Left renal cortex interstitium (tissue), 4 donors: ENCODE data around the gene SOX9. TPM values are rescaled to one million over a fixed set of nuclear protein-coding genes. Genes with fewer than 3 reads are reported as not detected.

ENCODE experiments used
- DNase-seq, 4 donors: peaks; one replicate each; pipeline ENCODE4 v3.0.0-alpha.2; 2013; ENCODE audit warnings: low read depth in 4 of 4, low spot score in 2 of 4, missing footprints in 1 of 4
- polyA plus RNA-seq, 4 donors: library from polyadenylated mRNA; unstranded; fragments of 120-200 nt; gene quantifications; one replicate each; pipeline ENCODE4 v1.2.1, GENCODE V29; 2013; ENCODE audit not compliant: insufficient read length in 4 of 4

Gene SOX9
- polyA plus RNA-seq, 4 donors: 17.7 to 21.8 (median 20.1) TPM

DNA sequence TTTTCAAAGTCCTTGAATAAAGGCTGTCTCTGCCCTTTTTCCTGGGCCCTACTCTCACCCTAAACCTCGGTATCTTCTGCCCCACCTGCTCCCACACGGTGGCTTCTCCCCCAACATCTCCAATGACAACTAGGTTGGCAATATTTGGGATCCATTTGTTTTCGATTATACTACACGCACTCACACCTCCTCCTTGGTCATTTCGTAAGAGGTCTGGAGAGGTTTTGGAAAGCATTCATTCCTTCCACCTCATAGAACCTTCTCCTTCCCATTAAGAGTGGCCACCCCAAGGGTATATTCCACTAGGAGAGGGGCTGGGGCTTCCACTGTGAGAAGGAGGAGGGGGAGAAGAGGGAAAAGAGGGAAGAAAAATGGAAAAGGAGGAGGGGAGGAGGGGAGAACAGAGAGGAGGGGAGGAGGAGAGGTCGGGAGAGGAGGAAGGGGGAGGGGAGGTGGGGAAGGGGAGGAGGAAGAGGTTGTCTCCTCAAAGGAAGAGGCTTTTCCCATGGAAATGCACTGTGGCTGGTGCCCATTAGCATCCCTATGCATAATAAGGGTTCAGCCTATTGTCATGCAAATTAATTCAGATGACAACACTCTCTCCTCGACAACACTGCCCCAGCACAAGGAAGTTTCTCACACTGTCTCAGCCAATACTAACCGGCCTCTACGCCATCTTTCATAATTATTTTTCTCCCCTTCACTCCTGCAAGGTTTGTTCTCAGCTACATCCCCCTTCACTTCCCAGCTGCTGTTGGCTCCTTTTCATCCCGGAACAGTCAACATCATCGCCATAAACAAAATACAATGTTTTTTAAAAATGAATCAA is 30.0 kb downstream of the SOX9 start:
- DNase-seq: no peak

DNA sequence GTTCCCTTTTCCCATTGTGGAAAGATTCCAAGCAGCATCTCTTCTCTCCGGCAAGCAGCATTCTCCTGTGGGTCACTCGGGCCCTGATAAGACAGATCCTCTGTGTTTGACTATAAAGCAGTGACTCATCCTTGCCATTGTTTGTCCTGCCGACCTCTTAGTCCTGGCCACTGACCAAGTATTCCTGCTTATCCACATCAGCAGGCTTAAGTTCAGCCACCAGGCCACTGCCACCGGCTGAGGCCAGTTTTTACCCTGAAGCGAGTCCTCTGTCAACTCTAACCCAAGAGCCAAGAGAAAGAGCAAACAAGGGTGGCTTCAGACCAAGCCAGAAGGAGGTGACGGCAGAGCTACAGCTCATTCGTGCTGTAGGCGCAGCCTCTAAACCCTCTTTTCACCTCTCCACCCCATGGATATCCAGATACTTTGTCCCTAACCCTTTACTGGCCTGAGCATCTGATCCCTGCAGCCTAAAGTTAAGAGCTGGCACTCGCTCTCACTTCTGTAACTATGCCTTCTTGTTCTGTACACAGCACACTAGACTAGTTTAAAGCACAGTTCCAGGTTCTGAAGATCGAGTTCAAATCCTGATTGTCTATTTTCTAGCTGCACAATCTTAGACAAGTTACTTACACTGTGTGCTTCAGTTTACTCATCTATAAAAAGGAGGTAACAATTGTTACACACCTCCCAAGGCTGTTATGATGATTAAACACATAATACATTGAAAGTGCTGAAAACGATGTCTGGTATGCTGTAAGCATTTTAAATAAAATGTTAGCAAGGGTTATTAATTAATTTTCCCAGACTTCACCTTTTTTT is 31.0 kb downstream of the SOX9 start:
- DNase-seq: no peak

DNA sequence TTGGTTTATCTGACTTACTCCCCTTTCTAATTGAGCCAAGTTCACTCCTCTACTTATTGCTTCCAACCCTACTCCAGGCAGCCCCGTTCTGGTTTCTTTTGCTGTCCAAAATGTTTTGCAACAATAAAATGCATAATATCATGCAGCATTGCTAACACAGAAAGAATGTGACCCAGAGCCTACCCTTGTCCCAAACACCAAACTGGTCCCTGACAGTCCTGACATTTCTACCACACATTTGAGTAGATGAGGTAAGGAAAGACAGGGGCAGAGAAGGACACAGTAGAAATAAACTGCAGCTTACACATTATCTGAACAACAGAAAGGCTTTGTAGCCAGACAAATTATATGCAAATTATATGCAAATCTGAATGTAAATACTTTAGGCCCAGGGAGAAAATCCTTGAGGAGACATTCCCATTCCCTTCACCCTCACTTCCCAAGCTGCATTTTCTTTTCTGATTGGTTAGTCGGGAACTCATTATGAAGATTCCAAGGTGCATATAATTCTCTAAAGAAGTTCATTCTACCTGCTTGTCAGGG is 31.6 kb downstream of the SOX9 start:
- DNase-seq: no peak

DNA sequence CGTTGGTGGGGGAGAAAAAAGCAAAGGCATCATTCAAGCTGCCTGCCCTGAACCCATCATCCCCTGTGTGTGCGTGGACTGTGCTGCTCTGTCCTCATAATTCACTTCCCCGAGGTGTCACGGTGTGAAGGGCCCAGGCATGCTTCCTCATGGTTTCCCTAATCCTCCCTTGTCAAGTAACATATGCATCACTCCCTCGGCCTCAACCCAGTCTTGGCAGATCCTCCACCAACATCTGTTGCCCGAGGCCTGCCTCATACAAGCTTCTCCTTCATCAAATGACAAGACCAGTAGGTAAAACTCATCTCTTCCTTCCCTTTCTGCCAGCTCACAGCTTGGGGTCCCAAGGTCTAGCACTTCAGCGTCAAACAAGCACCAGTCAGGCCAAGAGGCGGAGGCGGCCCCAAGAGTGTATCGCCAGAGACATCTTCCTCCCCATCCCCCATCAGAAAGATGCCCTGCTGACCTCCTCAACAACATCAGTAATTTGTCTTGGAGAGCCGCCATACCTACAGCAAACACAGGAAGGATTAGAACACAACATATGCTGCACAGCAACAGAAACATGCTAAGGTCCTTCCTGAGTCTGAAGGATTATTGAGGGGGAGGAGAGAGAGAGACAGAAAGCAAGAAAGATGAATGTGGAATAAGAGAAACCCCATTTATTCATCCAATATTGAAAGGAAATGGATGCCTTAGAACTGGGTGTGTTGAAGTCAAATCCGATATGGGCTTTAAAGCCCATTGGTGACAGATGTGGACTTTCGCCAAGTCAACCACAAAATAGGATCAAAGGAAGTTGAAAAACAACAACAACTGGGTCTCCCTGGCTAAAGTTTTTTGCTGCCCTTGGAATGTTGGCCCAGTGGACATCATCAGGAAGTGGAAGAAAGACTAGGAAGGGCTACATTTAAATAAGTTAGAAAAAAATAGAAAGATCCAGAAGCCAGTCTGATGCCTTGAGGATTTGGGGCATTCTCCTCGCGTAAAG is 38.4 kb downstream of the SOX9 start:
- no peak for DNase-seq

DNA sequence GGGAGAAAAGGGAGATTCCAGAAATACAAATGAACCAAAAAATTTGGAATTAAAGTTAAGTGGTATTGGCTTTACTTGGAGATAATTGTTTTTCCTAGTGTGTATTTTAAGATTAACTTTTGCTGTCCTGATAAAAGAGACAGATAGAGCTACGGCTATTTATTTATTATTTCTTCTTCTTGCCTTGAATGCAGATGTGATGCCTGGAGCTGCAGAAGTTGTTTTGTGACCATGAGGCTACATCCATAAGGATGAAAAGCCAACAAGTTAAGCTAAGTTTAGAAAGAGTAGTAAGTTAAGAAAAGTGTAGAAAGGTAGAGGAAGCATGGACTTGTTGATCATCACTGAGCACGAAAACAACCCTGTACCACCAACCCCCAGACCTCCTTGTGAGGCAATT is 41.7 kb downstream of the SOX9 start:
- DNase-seq: no peak

DNA sequence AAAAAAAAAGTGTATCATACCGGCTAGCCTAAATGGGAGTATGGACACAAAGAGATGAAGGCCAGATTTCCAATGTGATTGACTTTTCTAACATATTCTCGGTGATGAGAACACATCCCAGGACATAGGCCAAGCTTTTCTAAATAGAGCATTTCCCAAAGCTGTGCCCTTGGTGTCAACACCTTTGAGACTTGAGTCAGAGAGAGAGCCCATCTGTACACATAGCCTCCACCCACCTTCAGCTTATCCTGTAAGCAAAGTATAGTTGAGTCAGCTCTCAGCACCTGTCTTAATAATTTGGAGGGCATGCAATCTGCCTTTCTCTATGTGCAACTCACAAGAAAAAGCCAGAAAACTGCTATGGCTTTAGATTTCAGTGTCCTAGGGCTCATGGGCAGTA is 42.7 kb downstream of the SOX9 start:
- no peak for DNase-seq

DNA sequence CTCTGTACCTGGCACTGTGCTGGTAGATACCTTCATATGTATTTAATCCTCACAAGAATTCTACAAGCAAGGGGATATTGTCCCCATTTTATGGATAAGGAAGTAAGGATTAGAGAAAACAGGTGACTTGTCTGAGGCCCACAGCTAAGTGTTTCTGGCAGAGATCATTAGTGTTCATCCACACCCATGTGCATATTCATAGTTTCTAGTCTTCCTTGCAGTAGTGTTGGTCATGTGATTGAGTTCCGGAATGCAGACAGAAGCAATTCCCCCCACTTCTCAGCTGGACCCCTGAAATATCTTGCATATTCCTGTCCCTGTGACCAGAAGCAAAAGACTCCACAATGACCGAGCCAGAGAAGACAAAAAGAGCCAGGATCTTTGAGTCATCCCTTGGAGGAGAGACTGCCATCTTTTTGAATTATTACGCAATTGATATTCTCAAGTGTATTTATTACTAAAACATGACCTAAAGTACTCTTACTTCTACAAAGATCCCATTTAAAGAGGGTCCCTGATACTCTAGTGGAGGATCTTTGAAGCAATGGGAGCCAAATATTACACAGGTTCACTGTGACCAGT is 43.4 kb downstream of the SOX9 start:
- DNase-seq: no peak

DNA sequence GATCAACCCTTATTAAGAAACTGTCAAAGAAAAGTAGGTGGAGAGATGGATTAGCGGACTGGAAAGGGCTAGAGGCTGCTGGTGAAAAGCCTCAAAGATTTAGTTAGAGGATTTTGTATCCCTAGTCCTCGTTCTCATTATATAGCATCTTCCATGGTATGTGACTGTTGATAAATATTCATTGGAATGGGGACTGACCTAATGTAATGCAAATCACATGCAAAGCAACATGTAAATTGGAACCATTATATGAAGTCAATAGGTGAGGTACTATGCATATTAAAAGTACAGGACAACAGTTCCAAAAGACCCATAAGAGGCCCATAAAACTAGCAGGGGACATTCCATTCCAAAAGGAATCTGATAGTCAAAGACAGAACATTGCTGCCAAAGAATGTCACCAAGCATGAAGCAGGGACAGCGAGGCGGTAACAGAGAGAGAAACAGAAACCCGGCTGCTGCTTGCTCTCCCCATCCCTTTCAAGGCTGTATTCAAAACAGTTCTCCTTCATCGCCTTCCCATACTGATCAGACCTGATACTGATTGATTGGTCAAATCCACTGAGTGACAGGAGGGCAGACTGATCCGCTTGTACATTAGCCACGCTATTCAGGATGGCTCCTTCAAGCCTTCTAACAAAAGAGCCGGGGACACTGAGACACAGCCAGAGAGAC is 44.5 kb downstream of the SOX9 start:
- DNase-seq: no peak

DNA sequence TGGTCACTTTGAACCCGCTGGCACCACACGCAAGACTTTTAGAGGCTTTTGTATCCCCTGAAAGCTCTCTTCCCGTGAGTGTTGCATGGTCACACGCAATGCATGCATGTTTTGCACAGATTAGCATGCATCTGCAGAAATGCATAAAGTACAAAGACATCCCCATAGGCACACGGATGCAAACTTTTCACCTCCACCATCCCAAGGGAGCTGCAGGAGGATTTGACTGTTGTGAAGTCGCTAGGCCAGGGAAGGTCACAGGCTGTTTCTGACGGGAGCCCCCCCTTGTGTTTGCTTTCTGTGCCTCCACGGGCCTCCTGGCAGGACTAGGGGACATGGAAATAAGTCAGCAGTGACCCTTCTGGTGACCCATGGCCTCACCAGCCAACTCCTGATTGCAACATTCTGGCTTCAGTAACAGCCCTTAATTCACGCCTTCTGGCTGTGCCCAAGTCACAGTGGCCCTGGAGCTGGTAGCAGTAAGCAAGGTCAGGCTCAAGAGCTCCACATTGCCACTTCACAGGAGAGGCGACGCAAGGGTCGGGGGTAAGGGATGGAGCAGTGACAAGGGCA is 45.1 kb downstream of the SOX9 start:
- DNase-seq: no peak

DNA sequence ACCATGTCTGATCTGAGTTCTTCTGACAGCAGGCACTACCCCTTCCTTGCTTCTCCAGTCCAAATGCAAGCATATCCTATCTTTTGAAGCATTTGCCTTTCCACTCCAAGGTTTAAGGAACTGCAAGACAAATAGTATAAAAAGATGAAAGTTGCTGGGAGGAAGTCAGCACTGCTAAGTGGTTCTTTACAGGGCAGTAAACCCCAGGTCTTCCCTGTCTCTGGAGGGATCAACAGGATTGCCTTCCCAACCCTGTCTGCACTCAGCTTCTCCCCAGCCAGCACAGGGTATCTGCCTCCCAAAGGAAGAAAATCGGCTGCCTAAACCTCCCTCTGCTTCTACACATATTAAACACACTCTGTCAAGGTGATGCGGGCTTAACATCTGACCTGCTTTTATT is 46.8 kb downstream of the SOX9 start:
- no peak for DNase-seq

DNA sequence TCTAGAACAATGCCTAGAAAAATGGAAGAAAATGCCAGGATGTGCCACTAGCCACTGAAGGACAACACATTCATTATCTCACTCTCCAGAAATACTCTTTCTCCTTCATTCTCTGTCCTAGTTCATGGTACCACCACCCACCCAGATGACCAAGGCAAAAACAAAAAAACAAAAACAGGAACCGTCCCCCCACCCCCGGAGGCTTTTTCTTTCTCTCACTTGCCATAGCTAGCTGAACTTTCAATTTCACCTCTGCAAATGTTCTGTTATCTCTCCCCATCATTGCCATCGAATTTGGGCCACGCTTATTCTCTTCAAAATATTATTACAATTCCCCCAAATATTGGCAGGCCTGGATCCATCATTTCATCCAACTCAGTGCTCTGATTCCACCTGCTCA is 49.0 kb downstream of the SOX9 start:
- no peak for DNase-seq

DNA sequence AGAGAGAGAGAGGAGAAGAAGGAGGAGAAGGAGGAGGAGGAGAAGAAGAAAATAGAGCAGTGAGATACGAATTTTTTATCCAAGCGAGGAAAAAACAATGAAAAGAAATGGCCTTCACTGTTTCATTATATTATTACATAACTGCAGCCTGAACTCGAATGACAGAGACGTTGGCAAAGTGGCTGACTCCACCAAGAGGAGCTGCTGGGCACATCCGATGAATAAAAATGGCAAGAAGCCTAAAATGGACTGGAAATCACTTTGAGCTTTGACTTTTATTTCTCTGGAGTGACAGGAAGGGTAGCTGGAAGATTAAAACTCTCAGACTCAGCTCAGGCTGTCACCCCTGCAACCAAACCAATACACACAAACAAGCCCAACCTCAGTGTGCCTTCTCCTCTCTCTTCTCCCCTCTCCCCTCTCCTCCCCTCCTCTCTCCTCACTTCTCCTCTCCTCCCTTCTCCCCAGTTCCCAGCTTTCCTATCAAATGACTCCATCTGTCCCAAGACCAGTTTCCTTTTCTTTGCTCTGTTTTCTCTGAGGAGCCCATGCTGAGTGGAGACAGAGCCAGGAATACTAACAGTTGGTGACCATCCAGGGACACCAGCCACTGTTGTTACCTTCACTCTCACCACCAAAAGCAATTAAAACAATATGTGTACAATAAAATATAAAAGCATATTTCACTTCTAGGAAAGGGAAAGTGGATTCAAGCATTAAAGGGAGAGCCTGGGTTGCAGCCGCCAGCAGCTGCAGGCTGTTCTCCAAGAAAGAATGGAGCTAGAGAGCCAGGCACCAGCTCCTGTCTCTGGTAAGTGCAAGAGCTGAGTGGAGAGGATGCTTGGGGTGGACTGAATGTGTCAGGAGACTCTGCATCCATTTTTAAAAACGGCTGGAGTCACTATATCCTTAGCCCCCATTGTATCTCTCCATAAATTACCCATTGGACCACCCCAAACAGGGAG is 51.2 kb downstream of the SOX9 start:
- DNase-seq: no peak

DNA sequence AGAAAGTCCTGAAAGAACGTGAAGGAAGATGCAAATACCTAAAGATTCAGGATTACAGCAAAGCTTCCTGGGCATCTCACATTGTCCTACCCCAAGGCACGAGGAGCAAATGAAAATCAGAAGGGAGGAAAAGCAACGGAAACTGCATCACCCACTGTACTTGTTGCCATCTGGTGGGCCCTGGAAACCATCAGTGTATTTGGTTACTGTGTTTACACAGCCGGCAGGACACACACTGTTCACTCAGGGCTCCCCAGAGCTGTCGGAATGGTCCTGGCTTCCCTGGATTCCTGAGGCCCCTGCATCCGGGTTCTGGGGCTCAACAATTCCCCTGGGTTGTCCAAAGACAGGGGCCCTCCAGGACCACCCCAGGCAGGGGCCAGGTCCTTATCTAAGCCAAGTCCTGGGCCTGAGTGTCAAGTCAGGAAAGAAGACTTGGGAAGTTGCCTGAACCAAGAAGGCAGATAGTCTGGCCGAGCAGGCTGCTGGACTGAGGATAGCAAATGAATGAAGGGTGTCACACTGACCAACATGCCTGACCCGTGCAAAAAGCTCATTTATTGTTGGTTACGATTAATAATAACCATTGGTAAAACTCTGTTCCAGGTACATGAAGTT is 52.8 kb downstream of the SOX9 start:
- DNase-seq: no peak

DNA sequence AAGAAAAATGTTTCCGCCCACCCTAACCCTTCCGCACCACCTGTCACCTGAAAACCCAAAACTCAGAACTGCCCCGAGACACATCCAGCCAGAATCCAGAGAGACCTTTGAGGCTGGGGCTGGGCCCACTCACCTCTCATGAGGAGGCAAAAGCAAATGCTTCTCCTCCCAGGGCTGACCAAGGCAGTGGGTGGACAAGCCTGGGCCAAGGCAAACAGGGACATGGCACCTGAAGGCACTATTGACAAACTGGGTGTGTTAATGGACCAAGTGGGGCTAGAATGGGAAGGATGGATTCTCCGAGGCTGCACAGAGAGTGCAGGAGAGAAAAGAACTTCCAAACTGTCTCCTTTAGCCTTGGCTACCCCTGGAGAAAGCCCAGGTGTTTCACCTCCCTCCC is 54.4 kb downstream of the SOX9 start:
- DNase-seq: no peak
